Sigmoid colon (tissue), 4 donors: ENCODE results near the gene TMEM209.

Experiments
- EP300 ChIP-seq, 4 donors: sonication (generic); formaldehyde crosslinking; IDR thresholded peaks; one replicate each; pipeline ENCODE4 v1.6.1; 2017; ENCODE audit warnings: antibody characterized with exemption in 4 of 4
- POLR2A ChIP-seq, 2 donors: fragments of 450-650 bp; IDR thresholded peaks; one replicate each; pipeline ENCODE4 v1.6.1; 2016; ENCODE audit warnings: antibody characterized with exemption in 2 of 2, mild to moderate bottlenecking in 2 of 2, moderate library complexity in 2 of 2
- POLR2AphosphoS5 ChIP-seq, 4 donors: sonication (generic); formaldehyde crosslinking; IDR thresholded peaks; one replicate each; pipeline ENCODE4 v1.6.1; 2017; ENCODE audit warnings: antibody characterized with exemption in 4 of 4
- TF ChIP-seq, protein P1 (sequence below), 4 experiments: fragments of 450-650 bp in 3 of 4; fragments of 200-600 bp in 1 of 4; IDR thresholded peaks; one replicate each; pipeline ENCODE4 v1.5.1; 2016 to 2019; ENCODE audit warnings: antibody characterized with exemption in 4 of 4, mild to moderate bottlenecking in 3 of 4, moderate library complexity in 2 of 4

DNA sequence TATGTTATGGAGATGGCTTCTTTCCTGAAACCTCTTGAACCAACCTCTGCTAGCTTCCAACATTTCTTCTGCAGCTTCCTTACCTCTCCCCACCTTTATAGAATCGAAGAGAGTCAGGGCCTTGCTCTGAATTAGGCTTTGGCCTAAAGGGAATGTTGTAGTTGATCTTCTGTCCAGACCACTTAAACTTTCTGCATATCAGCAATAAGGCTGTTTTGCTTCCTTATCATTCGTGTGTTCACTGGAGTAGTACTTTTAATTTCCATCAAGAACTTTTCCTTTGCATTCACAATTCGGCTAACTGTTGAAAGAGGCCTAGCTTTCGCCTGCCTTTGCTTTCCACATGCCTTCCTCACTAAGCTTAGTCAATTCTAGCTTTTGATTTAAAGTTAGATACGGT lies 86.9 kb downstream of the TMEM209 start:
- no peak for TF ChIP-seq POLR2A (IDR thresholded peaks at IDR 0.05)
- TF ChIP-seq, protein P1, sequence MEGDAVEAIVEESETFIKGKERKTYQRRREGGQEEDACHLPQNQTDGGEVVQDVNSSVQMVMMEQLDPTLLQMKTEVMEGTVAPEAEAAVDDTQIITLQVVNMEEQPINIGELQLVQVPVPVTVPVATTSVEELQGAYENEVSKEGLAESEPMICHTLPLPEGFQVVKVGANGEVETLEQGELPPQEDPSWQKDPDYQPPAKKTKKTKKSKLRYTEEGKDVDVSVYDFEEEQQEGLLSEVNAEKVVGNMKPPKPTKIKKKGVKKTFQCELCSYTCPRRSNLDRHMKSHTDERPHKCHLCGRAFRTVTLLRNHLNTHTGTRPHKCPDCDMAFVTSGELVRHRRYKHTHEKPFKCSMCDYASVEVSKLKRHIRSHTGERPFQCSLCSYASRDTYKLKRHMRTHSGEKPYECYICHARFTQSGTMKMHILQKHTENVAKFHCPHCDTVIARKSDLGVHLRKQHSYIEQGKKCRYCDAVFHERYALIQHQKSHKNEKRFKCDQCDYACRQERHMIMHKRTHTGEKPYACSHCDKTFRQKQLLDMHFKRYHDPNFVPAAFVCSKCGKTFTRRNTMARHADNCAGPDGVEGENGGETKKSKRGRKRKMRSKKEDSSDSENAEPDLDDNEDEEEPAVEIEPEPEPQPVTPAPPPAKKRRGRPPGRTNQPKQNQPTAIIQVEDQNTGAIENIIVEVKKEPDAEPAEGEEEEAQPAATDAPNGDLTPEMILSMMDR (IDR thresholded peaks at IDR 0.05), result no peak
- no peak for TF ChIP-seq EP300 (IDR thresholded peaks at IDR 0.05)
- no peak for TF ChIP-seq POLR2AphosphoS5 (IDR thresholded peaks at IDR 0.05)
